ENCODE results near the gene CD37.
A peak's percentile ranks its signal among the peaks of the same experiment; 100 is the strongest.
"Not testable (repeated sequence)": the region's sequence is repeated elsewhere in the genome, so short reads cannot be mapped to it uniquely, and the experiment has no call there.

CD37 gene

DNA sequence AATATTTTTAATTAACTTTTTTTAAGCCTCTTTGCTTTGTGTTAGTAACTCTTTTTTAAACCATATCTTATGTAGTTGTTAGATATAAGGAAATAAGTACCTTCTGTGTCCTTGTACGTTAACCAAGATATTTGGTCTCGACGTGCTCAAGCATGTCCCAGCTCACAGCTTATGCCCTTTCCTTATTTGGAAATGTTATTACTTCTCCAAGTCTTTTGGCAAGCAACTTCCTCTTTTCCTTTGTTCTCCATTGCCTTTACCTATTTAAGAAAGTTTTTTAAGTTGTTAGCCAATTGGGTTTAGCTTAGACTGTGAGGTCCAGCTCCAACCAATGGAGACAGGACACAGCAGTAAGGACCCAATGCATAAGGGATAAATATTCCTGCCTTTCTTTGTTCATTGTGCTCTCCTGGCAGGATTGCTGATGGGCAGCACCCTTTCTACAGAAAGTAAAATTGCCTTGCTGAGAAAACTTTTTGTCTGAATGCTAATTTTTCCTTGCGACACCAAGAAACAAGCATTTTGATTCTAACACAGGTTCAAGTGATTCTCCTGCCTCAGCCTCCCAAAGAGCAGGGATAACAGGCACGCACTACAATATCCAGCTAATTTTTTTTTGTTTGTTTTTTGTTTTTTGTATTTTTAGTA, 33.6 kb downstream of the CD37 start:
- no peak for DNase-seq
- intact Hi-C loops (cut with DNase I), result no loop called here

DNA sequence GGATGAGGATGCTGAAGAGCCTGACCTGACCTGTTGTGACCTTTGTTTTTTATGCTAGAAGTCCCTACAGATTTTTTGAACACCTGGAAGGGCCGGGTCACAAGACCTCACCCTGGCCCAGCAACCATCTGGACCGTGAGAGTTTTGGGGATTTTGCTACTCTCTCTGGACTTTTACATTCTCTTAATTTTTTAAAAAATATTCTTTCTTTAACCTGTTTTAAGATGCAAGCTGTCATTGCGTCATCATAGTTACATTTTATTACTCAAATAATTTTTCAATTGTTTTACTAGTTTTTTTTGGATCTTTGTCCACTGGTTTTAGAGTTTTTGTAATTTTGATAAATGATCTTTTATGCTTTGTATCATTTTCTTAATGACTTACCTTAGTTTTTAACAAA, 36.0 kb downstream of the CD37 start:
- DNase-seq, result peak in 1 of 10 donors; percentile 8
- intact Hi-C loops (cut with DNase I), result no loop called here

DNA sequence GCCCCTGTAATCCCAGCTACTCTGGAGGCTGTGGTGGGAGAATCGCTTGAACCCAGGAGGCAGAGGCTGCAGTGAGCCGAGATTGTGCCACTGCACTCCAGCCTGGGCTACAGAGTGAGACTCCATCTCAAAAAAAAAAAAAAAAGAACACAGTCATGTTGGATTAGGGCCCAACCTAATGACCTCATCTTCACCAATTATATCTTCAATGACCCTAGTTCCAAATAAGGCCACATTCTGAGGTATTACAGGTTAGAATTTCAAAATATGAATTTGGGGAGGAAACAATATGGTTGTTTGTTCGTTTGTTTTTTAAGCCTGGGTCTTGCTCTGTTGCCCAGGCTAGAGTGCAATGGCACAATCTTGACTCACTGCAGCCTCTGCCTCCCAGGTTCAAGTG, 38.0 kb downstream of the CD37 start:
- intact Hi-C loops (cut with DNase I); DNase-seq: not testable (repeated sequence)

DNA sequence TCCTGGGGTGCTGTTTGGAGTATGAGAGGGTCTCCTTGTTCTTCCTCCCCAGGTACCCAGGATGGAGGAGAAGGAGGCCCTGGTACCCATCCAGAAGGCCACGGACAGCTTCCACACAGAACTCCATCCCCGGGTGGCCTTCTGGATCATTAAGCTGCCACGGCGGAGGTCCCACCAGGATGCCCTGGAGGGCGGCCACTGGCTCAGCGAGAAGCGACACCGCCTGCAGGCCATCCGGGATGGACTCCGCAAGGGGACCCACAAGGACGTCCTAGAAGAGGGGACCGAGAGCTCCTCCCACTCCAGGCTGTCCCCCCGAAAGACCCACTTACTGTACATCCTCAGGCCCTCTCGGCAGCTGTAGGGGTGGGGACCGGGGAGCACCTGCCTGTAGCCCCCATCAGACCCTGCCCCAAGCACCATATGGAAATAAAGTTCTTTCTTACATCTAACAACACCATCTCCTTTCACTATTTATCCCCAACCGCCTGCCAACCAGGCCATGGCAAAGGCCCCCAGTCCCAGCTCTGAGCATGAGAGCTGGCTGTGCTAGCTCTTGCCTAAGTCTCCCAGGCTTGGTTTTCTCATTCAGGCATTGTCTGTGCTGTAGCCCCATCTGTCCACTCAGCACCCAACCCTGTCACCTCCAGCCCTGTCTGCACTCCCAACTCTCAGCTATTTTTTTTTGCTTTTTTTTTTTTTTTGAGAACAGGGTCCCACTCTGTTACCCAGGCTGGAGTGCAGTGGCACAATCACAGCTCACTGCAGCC, 39.6 kb downstream of the CD37 start:
- intact Hi-C loops (cut with DNase I), result no loop called here
- DNase-seq, result peak in 2 of 10 donors; percentile 37 to 72

DNA sequence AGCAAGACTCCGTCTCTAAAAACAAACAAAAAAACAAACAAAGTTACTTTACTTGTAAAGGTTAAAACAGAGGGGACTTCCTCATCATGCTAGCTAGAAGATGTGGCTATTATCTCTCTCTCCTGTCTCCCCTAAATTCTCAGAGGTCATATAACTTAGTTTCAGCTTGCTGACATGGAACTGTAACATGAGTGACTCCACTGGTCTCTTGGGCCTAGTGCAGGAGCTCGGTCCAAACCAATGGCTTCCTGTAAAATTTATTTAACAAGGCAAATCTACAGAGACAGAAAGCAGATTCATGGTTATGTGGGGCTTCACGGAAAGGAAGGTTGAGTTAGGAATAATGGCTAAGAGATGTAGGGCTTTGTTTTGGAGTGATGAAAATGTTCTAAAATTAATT, 43.3 kb downstream of the CD37 start:
- intact Hi-C loops (cut with DNase I), result no loop called here
- no peak for DNase-seq

DNA sequence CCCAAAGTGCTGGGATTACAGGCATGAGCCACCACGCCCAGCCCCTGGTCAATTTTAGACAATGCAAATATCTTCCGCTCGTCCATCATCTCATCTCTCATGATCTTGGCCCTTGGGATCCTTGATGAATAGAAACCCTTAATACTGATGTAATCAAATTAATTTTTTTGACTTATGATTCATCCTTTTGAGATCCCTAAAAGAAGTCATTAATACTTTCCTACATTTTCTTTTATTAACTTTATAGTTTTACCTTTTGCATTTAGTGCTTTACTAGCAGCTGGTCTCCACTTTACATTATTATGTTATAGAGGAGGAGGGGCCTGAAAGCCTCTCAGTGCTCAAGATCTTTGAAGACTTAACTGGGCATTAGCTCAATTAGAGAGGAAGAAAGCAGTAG, 45.2 kb downstream of the CD37 start:
- intact Hi-C loops (cut with DNase I), result no loop called here
- DNase-seq, result peak in 1 of 10 donors; percentile 37

DNA sequence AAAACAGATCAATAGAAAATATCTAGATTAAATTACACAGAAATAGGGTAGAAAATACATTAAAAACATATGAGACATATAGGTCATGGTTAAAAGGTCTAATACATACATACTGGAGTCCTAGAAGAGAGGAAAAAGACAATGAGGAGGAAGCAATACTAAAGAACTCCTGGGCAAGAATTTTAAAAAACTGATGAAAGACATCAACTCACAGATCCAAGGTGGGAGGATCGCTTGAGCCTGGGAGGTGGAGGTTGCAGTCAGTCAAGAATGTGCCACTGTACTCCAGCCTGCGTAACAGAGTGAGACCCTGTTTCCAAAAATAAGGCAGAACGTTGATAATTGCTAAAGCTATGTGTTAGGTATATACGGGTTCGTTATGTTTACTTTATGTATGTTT, 47.4 kb downstream of the CD37 start:
- no peak for DNase-seq
- intact Hi-C loops (cut with DNase I), result no loop called here

DNA sequence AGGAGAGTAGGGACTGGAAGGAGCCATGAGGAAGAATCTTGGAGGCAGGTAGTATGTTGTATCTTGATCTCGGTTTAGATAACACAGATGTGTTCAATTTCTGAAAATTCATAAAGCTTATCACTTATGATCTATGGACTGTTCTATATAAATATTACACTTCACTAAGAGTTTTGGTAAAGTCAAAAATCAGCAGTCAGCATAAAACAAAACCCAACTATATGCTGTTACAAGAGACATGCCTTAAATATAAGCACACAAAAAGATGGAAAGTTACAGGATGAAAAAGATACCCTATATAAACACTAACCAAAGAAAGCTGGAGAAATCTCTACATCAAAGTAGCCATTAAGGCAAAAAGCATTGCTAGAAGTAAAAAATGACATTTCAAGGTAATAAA, 48.4 kb downstream of the CD37 start:
- intact Hi-C loops (cut with DNase I), result no loop called here
- no peak for DNase-seq

DNA sequence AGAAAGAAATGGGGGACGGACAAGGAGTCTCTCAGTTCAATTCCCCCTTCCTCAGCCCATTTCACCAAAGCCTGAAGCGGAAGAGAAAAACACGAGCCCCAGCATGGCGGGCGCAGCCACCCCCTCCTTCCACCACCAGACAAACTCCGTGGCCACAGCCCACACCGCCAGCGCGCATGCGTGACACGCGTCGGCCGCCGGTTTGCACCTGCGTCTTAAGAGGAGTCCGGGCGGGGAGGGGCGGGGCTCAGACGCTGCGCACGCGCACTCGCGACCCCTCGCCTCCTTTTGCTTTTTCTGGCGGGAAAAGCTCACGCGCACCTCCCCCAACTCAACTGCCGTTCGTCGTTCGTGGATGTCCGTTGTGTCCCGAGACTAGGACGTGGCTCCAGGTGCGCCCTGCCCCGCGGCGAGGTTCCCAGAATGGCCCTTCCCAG, 52.7 kb downstream of the CD37 start, which contains the start of gene KASH5:
TSS of gene KASH5 (plus strand) at position 314 of the 437 bp plus-strand sequence. CDS start 2,635 bp downstream, outside the sequence.
- peak in 8 of 10 donors; percentile 34 to 92 (median 50) for DNase-seq
- intact Hi-C loops (cut with DNase I), result no loop called here

DNA sequence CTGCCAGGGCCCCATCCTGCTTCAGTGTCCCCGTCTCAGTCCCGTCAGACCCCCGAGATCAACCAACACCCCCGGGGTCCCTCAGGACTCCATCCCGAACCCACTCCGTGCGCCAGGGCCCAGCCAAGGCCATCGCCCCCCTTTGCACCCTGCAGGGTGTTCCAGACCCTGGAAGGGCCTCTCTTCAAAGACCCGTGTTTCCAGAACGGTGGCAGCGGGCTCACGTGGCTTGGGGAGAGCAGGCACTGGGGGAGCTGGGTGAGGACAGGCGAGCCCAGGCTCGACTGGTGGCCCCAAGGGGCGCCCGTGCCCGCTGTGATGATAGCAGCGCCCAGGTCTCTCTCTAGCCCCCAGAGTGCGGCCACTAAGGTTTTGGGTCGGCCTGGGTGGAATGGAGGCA, 54.2 kb downstream of the CD37 start:
- no peak for DNase-seq
- intact Hi-C loops (cut with DNase I), result no loop called here

All from posterior cingulate gyrus (tissue), 11 donors.